Cortex of kidney (tissue), 1 donor: ENCODE measurements around the gene GAN.
"Not testable (repeated sequence)": the region's sequence is repeated elsewhere in the genome, so short reads cannot be mapped to it uniquely, and the experiment has no call there.

Experiments
- DNase-seq: peaks from one replicate; lab custom pipeline; 2025; lab: John Stamatoyannopoulos, UW

The GAN gene

GRCh38 chr16:81397879-81398520 is 83.2 kb downstream of the GAN start:
- no peak for DNase-seq

GRCh38 chr16:81399909-81400308 is 85.1 kb downstream of the GAN start:
- no peak for DNase-seq

DNA sequence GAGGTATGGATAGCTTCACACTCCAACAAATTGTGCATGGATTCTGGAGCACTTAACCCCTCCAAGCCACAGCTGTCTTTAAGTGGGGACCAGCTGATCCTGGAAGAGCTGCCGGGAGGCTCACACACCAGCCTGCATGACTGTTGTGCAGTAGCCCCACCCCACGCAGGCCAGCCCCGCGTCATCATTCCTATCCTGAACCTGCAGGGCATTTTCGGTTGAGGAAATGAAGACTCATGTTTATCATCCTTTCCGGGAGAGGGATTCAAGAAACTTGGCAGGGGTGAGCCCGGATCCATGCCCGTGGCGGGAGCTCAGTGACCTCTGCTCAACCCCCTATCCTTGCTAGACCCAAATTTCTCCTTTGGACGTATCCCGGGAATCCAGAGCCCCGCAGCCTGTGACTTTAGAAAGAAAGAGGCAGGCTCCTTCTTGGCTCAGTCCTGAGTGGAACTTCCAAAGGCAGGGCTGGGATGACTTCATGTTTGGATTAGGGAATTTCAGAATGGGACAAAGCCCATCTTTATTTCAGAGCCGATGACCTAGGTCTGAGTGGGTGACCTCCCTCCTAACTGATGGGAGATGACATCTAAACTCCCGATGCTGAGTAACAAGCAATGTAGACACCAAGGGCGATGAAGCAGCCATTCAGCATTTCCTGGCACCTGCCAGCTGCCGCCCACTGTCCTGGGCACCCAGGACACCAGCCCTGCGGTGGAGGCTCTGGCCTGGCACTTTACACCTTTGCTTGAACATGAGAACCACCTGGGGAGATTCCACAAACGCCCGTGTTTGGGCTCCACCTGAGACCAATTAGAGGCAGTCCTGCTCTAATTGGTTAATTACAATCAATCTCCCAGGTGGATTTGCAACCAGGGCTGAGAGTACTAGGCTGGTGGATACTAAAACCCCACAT is 86.5 kb downstream of the GAN start:
- no peak for DNase-seq

- no peak for DNase-seq
Measured at GRCh38 chr16:81403208-81403600, 88.4 kb downstream of the GAN start.

DNA sequence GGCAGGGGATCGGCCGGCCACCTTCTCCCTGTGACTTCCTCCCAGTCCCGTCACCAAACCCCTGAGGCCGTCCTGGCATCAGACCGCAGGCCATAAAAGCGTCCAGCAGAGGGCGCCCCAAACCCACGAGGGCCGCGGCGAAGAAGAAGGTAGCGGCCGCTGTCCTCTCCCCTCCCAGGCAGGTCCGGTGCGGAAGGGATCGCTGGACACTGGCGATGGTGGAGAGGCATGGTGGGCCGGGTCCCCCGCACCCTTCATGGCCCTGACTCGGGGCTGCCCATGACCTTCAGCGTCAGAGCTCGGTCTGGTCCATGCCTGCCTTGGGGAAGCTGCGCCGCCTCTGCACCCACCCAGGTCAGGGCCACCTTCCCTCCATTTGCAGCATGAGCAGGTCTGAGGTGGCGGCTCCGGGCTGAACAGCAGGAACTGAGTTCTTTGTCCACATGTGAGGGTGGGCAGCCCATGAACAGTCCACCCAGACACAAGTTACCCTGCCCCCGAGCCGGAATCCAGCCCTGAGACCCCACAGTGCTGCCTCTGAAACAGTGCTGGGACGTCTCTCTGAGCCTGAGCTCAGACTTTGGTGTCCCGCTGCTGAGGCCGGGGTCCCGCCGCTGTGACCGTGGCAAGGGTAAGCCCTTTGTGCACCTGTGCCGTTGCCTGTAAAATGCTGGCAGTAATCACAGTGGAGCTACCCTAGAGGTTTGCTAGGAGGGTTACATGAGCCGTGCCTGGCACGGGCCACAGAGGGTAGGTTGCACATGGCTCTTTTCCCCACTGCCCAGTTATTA is 89.0 kb downstream of the GAN start:
- no peak for DNase-seq

GRCh38 chr16:81405002-81405401 is 90.2 kb downstream of the GAN start:
- DNase-seq, result not testable (repeated sequence)

GRCh38 chr16:81405702-81406113 is 90.9 kb downstream of the GAN start:
- DNase-seq, result no peak

GRCh38 chr16:81408409-81408950 is 93.7 kb downstream of the GAN start:
- no peak for DNase-seq

DNA sequence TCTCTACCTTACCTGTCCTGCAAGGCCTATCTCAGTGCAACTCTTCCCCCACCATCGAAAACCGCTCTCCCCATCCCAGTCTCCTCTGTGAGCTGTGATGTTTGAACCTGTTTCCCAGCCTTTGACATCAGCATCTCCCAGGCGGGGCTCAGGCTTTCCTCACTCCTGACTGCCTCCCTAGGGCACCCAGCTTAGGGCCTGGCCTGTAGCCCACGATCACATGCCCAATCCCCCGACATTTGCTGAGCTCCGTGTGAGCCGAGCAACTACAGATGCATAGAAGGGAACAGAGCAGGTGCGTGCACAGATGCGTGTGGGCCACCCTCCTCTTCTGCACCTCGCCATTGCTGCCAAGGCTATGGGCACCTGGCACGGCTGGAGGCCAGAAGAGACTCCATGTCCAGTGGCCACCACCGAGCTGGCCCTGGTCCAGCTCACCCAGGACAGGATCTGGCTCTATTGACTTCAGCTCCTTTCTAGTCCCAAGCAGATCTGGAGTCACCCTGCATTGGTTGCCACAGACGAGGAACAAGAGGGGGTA is 94.3 kb downstream of the GAN start:
- DNase-seq, result no peak

- DNase-seq, result no peak
Measured at GRCh38 chr16:81410643-81411293, 96.0 kb downstream of the GAN start.

- DNase-seq, result no peak
Measured at GRCh38 chr16:81413245-81413990, 98.7 kb downstream of the GAN start.

DNA sequence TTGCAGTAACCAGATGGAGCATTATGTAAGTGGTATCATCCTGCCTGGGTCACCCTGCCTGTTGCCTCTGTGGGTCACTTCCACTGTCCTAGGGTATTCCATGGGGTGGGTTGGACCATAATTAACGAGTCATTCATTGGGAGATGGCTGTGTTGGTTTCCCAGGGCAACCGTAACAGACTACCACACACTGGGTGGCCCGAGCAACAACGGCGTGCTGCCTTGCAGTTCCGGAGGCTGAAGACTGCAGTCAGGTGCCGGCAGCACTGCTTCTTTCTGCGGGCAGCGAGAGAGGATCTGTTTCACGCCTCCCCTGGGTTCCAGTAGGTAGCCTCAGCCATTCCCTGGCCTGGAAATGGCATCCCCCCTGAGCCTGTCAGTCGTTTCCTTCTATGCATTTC is 101.0 kb downstream of the GAN start:
- no peak for DNase-seq

- no peak for DNase-seq
Measured at GRCh38 chr16:81416749-81417148, 102.0 kb downstream of the GAN start.

GRCh38 chr16:81417210-81417609 is 102.4 kb downstream of the GAN start:
- no peak for DNase-seq

GRCh38 chr16:81419806-81420205 is 105.0 kb downstream of the GAN start:
- DNase-seq, result no peak

DNA sequence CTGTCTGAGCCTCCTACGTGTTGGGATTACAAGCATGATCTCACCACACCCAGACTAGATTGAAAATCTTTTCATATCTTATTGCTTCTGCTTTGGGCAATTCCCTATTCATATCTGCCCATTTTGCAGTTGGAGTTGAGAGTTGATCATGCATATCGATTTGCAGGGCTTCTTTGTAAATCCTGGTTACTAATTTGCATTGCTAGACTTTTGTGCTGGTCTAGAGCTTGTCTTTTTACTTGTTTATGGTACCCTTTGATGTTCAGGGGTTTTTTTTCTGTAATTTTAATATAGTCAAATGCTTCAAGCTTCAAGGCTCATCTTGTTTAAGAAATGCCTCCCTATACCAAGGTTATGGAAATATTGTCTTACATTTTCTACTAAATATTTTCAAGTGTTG is 106.4 kb downstream of the GAN start:
- no peak for DNase-seq

DNA sequence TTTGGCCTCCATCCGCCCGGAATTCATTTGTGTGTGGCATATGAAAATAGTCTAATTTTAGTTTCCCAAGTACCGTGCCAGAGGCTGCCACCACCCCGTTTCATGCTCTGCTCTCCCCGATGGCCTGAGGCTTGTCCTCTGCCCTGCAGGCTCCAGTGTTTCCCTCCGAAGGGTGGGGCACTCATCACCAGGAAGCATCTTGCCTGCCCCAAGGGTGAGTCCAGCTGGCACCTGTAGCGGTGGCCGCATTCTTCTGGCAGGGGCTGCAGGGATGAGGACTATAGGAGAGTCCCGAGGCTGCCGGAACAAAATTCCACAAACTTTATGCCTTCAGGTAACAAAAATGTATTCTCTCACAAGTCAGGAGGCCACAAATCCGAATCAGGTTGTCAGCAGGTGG is 106.8 kb downstream of the GAN start:
- DNase-seq, result no peak

DNA sequence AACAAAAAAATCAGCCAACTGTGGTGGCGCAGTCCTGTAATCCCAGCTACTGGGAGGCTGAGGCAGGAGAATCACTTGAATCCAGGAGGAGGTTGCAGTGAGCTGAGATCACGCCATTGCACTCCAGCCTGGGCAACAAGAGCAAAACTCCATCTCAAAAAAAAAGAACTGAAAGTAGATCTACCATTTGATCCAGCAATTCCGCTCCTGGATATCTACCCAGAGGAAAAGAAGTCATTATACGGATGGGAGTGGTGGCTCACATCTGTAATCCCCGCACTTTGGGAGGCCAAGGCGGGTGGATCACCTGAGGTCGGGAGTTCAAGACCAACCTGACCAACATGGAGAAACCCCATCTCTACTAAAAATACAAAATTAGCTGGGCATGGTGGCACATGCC is 107.4 kb downstream of the GAN start:
- DNase-seq, result not testable (repeated sequence)

GRCh38 chr16:81424771-81425170 is 110.0 kb downstream of the GAN start:
- no peak for DNase-seq

DNA sequence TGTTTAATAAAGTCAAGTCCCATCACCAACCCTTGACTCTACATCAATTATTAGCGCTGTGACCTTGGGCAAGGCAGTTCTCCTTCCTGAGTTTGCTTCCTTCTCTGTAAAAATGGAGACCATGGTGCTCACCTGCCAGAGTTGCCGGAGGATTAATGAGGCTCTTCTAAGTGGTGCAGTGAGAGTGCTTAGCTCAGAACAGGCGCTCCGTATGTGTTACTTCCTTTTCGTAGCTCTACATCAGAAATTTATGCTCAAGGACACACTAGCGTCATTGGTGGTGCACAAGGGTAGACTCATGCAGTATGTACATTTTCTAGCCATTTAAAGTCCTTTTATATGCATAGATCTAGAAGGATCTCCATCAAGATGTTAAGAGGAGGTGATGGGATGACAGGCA is 112.5 kb downstream of the GAN start:
- DNase-seq, result no peak

GRCh38 chr16:81429045-81429521 is 114.3 kb downstream of the GAN start:
- no peak for DNase-seq
